Endothelial cell of hepatic sinusoid (primary cell): ENCODE measurements around the gene METRNL.
"Not testable (repeated sequence)": the region's sequence is repeated elsewhere in the genome, so short reads cannot be mapped to it uniquely, and the experiment has no call there.

Experiments
- in situ Hi-C: cut with HindIII; loops from 2 replicates; pipeline ENCODE4 v1.10.0; 2017; ENCODE audit warnings: low sequenced_read_pairs

METRNL gene

GRCh38 chr17:83065660-83066542 lies 13.5 kb upstream of the METRNL start:
- in situ Hi-C loops: no loop called here

- in situ Hi-C loops: not testable (repeated sequence)
These were observed 12.9 kb upstream of the METRNL start for GRCh38 chr17:83066543-83066890.

GRCh38 chr17:83067071-83067717 lies 12.2 kb upstream of the METRNL start:
- in situ Hi-C loops: no loop called here

GRCh38 chr17:83067718-83068261 lies 11.6 kb upstream of the METRNL start:
- in situ Hi-C loops: no loop called here

- in situ Hi-C loops: no loop called here
These were observed 10.5 kb upstream of the METRNL start for GRCh38 chr17:83068641-83069570.

- in situ Hi-C loops: no loop called here
These were observed 9.9 kb upstream of the METRNL start for GRCh38 chr17:83069571-83069906.

- in situ Hi-C loops: no loop called here
These were observed 9.3 kb upstream of the METRNL start for GRCh38 chr17:83069931-83070742.

- in situ Hi-C loops: no loop called here
These were observed 8.5 kb upstream of the METRNL start for GRCh38 chr17:83070800-83071341.

- in situ Hi-C loops: no loop called here
These were observed 8.0 kb upstream of the METRNL start for GRCh38 chr17:83071365-83071764.

- in situ Hi-C loops: no loop called here
These were observed 7.3 kb upstream of the METRNL start for GRCh38 chr17:83071966-83072562.

GRCh38 chr17:83072600-83073358 lies 6.6 kb upstream of the METRNL start:
- in situ Hi-C loops: no loop called here

GRCh38 chr17:83073389-83074063 lies 5.9 kb upstream of the METRNL start:
- in situ Hi-C loops: no loop called here

- in situ Hi-C loops: no loop called here
These were observed 4.8 kb upstream of the METRNL start for GRCh38 chr17:83074486-83075223.

- in situ Hi-C loops: no loop called here
These were observed 4.0 kb upstream of the METRNL start for GRCh38 chr17:83075270-83075880.

- in situ Hi-C loops: no loop called here
These were observed 2.5 kb upstream of the METRNL start for GRCh38 chr17:83076938-83077337.

GRCh38 chr17:83077411-83077810 lies 2.0 kb upstream of the METRNL start:
- in situ Hi-C loops: no loop called here

GRCh38 chr17:83077939-83078338 lies 1.5 kb upstream of the METRNL start:
- in situ Hi-C loops: no loop called here
